ENCODE results near the gene NACC2. TPM values are rescaled to one million over a fixed set of nuclear protein-coding genes. Genes with fewer than 3 reads are reported as not detected.

The NACC2 gene
- polyA plus RNA-seq, 3 donors, result 8.1 to 32.4 (median 8.7) TPM

- no peaks in the 10 kb centered on the region for H3K27me3 ChIP-seq (ENCODE audit: control insufficient read depth in 2 of 2, insufficient read depth in 2 of 2, low read length in 2 of 2)
- H3K9me3 ChIP-seq (replicated peaks in 1 of 2; ENCODE audit: control insufficient read depth in 1 of 2, insufficient read depth in 1 of 2, low read length in 2 of 2), result no peaks in the 10 kb centered on the region
- peaks cover 42 to 62% of the 10 kb centered on the region in 2 donors for H3K36me3 ChIP-seq (replicated peaks in 1 of 2; ENCODE audit: control insufficient read depth in 1 of 2, insufficient read depth in 2 of 2, low read length in 2 of 2)
- no peak overlapping the region for H3K4me3 ChIP-seq (replicated peaks in 1 of 3; ENCODE audit: low read depth in 2 of 3, low read length in 3 of 3)
- H3K4me3 Mint-ChIP-seq, result no peak overlapping the region
- H3K4me1 ChIP-seq (ENCODE audit: control insufficient read depth in 1 of 2, insufficient read depth in 2 of 2, low read length in 2 of 2), result peaks cover 0 to 4% of the 10 kb centered on the region in 2 donors
- H3K9ac ChIP-seq (ENCODE audit: insufficient read depth, low read length, poor library complexity, severe bottlenecking), result no peak overlapping the region
- peak overlapping the region in 2 of 7 donors; percentile 8 to 22 for H3K27ac Mint-ChIP-seq
- peaks cover 31 to 52% of the 10 kb centered on the region in 2 donors for H3K36me3 Mint-ChIP-seq
- H3K79me2 ChIP-seq (ENCODE audit: insufficient read depth, low read length), result peaks cover 2% of the 10 kb centered on the region
- H4K20me1 ChIP-seq (ENCODE audit: insufficient read depth, low read length), result peaks cover 87% of the 10 kb centered on the region
- WGBS (ENCODE audit: insufficient coverage), result 84% methylated on average over 24 of the region's 36 CpGs
- no peak for DNase-seq
- no peak overlapping the region for H3K27ac ChIP-seq (ENCODE audit: low read depth in 1 of 2, low read length in 2 of 2)
- TF ChIP-seq, protein P1, sequence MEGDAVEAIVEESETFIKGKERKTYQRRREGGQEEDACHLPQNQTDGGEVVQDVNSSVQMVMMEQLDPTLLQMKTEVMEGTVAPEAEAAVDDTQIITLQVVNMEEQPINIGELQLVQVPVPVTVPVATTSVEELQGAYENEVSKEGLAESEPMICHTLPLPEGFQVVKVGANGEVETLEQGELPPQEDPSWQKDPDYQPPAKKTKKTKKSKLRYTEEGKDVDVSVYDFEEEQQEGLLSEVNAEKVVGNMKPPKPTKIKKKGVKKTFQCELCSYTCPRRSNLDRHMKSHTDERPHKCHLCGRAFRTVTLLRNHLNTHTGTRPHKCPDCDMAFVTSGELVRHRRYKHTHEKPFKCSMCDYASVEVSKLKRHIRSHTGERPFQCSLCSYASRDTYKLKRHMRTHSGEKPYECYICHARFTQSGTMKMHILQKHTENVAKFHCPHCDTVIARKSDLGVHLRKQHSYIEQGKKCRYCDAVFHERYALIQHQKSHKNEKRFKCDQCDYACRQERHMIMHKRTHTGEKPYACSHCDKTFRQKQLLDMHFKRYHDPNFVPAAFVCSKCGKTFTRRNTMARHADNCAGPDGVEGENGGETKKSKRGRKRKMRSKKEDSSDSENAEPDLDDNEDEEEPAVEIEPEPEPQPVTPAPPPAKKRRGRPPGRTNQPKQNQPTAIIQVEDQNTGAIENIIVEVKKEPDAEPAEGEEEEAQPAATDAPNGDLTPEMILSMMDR (IDR thresholded peaks at IDR 0.05), result no peak
- H3K9me3 Mint-ChIP-seq, result peaks cover 0 to 2% (median 0%) of the 10 kb centered on the region in 7 donors
- intact Hi-C loops (cut with micrococcal nuclease), result no loop called here
- no peak overlapping the region for H2AFZ ChIP-seq (ENCODE audit: insufficient read depth, low read depth, low read length, poor library complexity, severe bottlenecking)
- H3K4me1 Mint-ChIP-seq, result peaks cover 6% of the 10 kb centered on the region
- peaks cover 0 to 2% (median 0%) of the 10 kb centered on the region in 3 donors for H3K27me3 Mint-ChIP-seq (ENCODE audit: low read depth in 3 of 3)
- no peak overlapping the region for H3K4me2 ChIP-seq (replicated peaks; ENCODE audit: extremely low read depth, low read length, poor library complexity, severe bottlenecking)
Measured at GRCh38 chr9:136007276-136007933, 87.7 kb downstream of the NACC2 start.

DNA sequence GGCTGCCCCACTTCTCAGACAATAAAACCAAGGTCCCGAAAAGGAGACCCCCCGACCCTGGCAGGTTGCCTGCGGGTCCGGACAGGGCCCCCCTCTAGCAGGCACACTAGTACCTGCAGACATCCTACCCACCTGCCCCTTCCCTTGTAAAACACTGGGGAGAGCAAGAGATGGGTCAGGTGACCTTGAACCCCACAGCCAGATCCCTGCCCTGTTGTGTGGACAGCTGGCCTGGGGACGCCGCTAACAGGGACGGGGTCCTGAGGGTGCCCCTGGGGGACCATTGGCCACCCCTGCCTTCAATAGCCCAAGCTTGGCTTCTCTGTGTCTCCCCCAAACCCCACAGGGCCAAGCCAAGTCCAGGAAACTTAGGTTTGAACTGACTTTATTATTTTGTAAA, 88.9 kb downstream of the NACC2 start:
- H3K36me3 Mint-ChIP-seq, result peaks cover 25 to 41% of the 10 kb centered on the region in 2 donors
- H4K20me1 ChIP-seq (ENCODE audit: insufficient read depth, low read length), result peaks cover 74% of the 10 kb centered on the region
- peaks cover 0 to 4% (median 2%) of the 10 kb centered on the region in 3 donors for H3K27me3 Mint-ChIP-seq (ENCODE audit: low read depth in 3 of 3)
- TF ChIP-seq, protein P1 (IDR thresholded peaks at IDR 0.05), result no peak
- H3K9me3 ChIP-seq (replicated peaks in 1 of 2; ENCODE audit: control insufficient read depth in 1 of 2, insufficient read depth in 1 of 2, low read length in 2 of 2), result no peaks in the 10 kb centered on the region
- 85% methylated on average over 6 of the region's 7 CpGs for WGBS (ENCODE audit: insufficient coverage)
- no peak for DNase-seq
- no peaks in the 10 kb centered on the region for H3K27me3 ChIP-seq (ENCODE audit: control insufficient read depth in 2 of 2, insufficient read depth in 2 of 2, low read length in 2 of 2)
- H3K27ac Mint-ChIP-seq, result no peak overlapping the region
- H3K4me1 ChIP-seq (ENCODE audit: control insufficient read depth in 1 of 2, insufficient read depth in 2 of 2, low read length in 2 of 2), result peaks cover 0 to 4% of the 10 kb centered on the region in 2 donors
- no peak overlapping the region for H3K4me3 Mint-ChIP-seq
- peaks cover 33 to 49% of the 10 kb centered on the region in 2 donors for H3K36me3 ChIP-seq (replicated peaks in 1 of 2; ENCODE audit: control insufficient read depth in 1 of 2, insufficient read depth in 2 of 2, low read length in 2 of 2)
- H2AFZ ChIP-seq (ENCODE audit: insufficient read depth, low read depth, low read length, poor library complexity, severe bottlenecking), result no peak overlapping the region
- H3K4me3 ChIP-seq (replicated peaks in 1 of 3; ENCODE audit: low read depth in 2 of 3, low read length in 3 of 3), result no peak overlapping the region
- H3K9ac ChIP-seq (ENCODE audit: insufficient read depth, low read length, poor library complexity, severe bottlenecking), result no peak overlapping the region
- H3K4me2 ChIP-seq (replicated peaks; ENCODE audit: extremely low read depth, low read length, poor library complexity, severe bottlenecking), result no peak overlapping the region
- H3K27ac ChIP-seq (ENCODE audit: low read depth in 1 of 2, low read length in 2 of 2), result no peak overlapping the region
- intact Hi-C loops (cut with micrococcal nuclease), result no loop called here
- H3K4me1 Mint-ChIP-seq, result peaks cover 6% of the 10 kb centered on the region
- H3K9me3 Mint-ChIP-seq, result peaks cover 0 to 9% (median 0%) of the 10 kb centered on the region in 7 donors
- no peaks in the 10 kb centered on the region for H3K79me2 ChIP-seq (ENCODE audit: insufficient read depth, low read length)

All from CD14-positive monocyte (primary cell).